Measurements from ENCODE around the gene TH. TPM values are rescaled to one million over a fixed set of nuclear protein-coding genes. Genes with fewer than 3 reads are reported as not detected.

Gene TH
- total RNA-seq, 2 donors from 2014 or later: not detected

DNA sequence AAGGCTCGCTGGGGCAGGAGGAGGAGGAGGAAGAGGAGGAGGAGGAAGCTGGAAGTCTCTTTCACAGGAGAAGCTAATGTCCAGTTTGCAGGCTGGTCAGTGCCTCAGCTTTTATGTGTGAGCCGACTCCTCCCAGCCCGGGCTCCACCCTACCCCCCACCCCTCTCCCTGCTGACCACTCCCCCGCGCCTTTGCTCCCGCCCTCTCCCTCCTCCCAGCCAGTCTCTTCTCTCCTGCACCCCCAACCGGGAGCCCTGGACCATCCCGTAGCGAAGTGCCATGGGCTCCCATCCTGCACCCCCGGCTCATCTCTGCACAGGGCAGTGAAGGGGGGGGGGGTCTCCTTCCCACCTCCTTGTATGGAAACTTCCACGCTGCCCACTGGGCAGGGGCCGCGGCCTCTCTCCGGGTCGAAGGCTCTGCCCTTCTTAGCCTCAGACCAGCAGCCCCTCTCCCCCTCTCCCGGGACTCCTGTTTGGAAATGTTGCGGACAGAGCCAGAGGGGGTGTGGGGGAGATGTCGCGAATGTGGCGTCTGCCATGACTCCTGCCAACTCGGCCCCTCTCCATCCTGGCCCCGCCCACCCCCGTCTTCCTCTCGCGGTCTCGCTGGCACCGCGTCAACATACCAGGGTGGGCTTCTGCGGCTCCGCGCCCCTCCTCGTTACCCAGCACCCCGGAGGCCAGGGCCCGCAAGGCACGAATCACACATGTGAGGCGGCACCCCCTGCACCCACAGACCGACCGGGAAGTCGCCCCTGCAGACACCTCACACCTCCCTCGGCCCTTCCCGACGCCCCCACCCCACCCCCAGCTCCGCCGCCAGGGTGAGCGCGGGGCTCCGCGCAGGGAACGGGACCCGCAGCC, 34.2 kb downstream of the TH start:
- H3K9me3 Mint-ChIP-seq: no peaks in the 10 kb centered on the region
- H3K27ac Mint-ChIP-seq: no peak overlapping the region
- no peaks in the 10 kb centered on the region for H3K36me3 Mint-ChIP-seq (ENCODE audit: low read depth)
- H3K4me3 Mint-ChIP-seq: peak overlapping the region; percentile 52
- Histone ChIP-seq H3K4me1 (ENCODE audit: control insufficient read depth, insufficient read depth, low read length) (no peaks in the 10 kb centered on the region), H3K9me3 (ENCODE audit: control insufficient read depth, low read length) (no peaks in the 10 kb centered on the region), H3K27ac (ENCODE audit: low read depth, low read length) (no peak overlapping the region), H3K9ac (ENCODE audit: extremely low read depth, low read length, poor library complexity, severe bottlenecking) (no peak overlapping the region), H3K27me3 (ENCODE audit: control insufficient read depth, insufficient read depth, low read length, poor library complexity, severe bottlenecking) (peaks cover 86% of the 10 kb centered on the region), H3K4me3 (ENCODE audit: low read length) (peak overlapping the region; percentile 65), H3K36me3 (ENCODE audit: control insufficient read depth, insufficient read depth, low read length) (no peaks in the 10 kb centered on the region)
- no peaks in the 10 kb centered on the region for H3K4me1 Mint-ChIP-seq
- 0 to 1% methylated on average over 2 to 49 of the region's 50 CpGs for WGBS, 2 experiments (ENCODE audit: insufficient coverage in 1 of 2, insufficient read length in 1 of 2)
- H3K27me3 Mint-ChIP-seq (ENCODE audit: insufficient read depth): peaks cover 84% of the 10 kb centered on the region
- TF ChIP-seq, protein P1, sequence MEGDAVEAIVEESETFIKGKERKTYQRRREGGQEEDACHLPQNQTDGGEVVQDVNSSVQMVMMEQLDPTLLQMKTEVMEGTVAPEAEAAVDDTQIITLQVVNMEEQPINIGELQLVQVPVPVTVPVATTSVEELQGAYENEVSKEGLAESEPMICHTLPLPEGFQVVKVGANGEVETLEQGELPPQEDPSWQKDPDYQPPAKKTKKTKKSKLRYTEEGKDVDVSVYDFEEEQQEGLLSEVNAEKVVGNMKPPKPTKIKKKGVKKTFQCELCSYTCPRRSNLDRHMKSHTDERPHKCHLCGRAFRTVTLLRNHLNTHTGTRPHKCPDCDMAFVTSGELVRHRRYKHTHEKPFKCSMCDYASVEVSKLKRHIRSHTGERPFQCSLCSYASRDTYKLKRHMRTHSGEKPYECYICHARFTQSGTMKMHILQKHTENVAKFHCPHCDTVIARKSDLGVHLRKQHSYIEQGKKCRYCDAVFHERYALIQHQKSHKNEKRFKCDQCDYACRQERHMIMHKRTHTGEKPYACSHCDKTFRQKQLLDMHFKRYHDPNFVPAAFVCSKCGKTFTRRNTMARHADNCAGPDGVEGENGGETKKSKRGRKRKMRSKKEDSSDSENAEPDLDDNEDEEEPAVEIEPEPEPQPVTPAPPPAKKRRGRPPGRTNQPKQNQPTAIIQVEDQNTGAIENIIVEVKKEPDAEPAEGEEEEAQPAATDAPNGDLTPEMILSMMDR (conservative IDR thresholded peaks at IDR 0.05): no peak
- peak; percentile 92 for DNase-seq

DNA sequence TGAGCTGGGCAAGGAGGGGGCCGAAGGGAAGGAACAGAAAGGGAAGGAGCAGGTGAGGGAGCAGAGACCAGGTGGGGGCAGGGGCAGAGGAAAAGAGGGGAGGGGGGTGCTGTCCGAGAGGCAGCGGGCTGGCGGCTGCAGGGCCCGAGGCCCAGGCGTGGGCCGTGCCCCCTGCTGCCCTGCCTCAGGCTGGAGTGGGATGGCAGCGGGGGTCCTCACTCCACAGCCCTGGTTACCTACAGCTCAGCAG, 34.7 kb downstream of the TH start:
- H3K4me3 ChIP-seq (ENCODE audit: low read length): no peak overlapping the region
- H3K27ac Mint-ChIP-seq: no peak overlapping the region
- no peak for DNase-seq
- no peak overlapping the region for H3K9ac ChIP-seq (ENCODE audit: extremely low read depth, low read length, poor library complexity, severe bottlenecking)
- H3K4me1 Mint-ChIP-seq: no peaks in the 10 kb centered on the region
- no peaks in the 10 kb centered on the region for H3K9me3 Mint-ChIP-seq
- no peak overlapping the region for H3K27ac ChIP-seq (ENCODE audit: low read depth, low read length)
- H3K36me3 ChIP-seq (ENCODE audit: control insufficient read depth, insufficient read depth, low read length): no peaks in the 10 kb centered on the region
- H3K4me1 ChIP-seq (ENCODE audit: control insufficient read depth, insufficient read depth, low read length): no peaks in the 10 kb centered on the region
- peaks cover 80% of the 10 kb centered on the region for H3K27me3 ChIP-seq (ENCODE audit: control insufficient read depth, insufficient read depth, low read length, poor library complexity, severe bottlenecking)
- H3K27me3 Mint-ChIP-seq (ENCODE audit: insufficient read depth): peaks cover 82% of the 10 kb centered on the region
- TF ChIP-seq, protein P1 (conservative IDR thresholded peaks at IDR 0.05): no peak
- no peaks in the 10 kb centered on the region for H3K9me3 ChIP-seq (ENCODE audit: control insufficient read depth, low read length)
- H3K4me3 Mint-ChIP-seq: peak overlapping the region; percentile 52
- H3K36me3 Mint-ChIP-seq (ENCODE audit: low read depth): no peaks in the 10 kb centered on the region
- 30 to 40% methylated on average over 1 to 8 of the region's 8 CpGs for WGBS, 2 experiments (ENCODE audit: insufficient coverage in 1 of 2, insufficient read length in 1 of 2)

DNA sequence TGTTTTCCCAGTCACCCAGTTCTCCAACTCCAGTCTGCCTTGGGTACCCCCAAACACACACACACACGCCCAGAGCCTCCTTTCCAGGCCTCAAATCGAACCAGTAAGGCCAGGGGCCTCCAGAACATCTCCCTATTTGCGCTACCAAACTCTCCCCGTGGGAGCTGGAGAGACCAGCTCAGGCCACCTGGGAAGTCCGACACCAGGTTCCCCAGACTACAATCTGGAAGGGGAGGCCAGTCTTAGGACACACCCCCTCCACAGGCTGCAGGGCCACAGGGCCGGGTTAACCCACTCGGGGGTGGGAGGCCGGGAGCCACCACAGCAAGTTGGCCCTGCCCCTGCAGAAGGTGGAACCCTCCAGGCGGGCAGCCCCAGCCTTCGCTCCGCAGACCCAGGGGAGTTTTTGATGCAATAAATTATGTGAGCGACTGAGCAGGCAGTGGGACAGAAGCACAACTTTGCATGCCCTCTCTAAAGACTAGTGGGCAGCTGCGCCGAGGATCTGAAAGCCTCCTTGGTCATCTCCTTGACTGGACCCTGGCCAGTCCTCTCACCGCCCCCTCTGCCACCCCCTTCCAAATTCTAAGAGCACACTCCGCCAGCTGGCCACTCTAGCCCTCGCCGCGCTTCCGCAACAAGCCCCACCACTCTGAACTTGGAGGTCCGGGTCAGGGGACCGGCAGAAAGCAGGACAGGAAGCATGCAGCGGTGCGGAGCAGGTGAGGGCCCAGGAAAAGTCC, 35.2 kb downstream of the TH start:
- 73 to 85% methylated on average over 10 to 24 of the region's 24 CpGs for WGBS, 2 experiments (ENCODE audit: insufficient coverage in 1 of 2, insufficient read length in 1 of 2)
- H3K27me3 Mint-ChIP-seq (ENCODE audit: insufficient read depth): peaks cover 81% of the 10 kb centered on the region
- Histone ChIP-seq H3K9ac (ENCODE audit: extremely low read depth, low read length, poor library complexity, severe bottlenecking) (no peak overlapping the region), H3K4me1 (ENCODE audit: control insufficient read depth, insufficient read depth, low read length) (no peaks in the 10 kb centered on the region), H3K9me3 (ENCODE audit: control insufficient read depth, low read length) (no peaks in the 10 kb centered on the region), H3K36me3 (ENCODE audit: control insufficient read depth, insufficient read depth, low read length) (no peaks in the 10 kb centered on the region), H3K4me3 (ENCODE audit: low read length) (no peak overlapping the region), H3K27me3 (ENCODE audit: control insufficient read depth, insufficient read depth, low read length, poor library complexity, severe bottlenecking) (peaks cover 75% of the 10 kb centered on the region), H3K27ac (ENCODE audit: low read depth, low read length) (no peak overlapping the region)
- H3K27ac Mint-ChIP-seq: no peak overlapping the region
- H3K4me1 Mint-ChIP-seq: no peaks in the 10 kb centered on the region
- H3K4me3 Mint-ChIP-seq: peak overlapping the region; percentile 52
- TF ChIP-seq, protein P1 (conservative IDR thresholded peaks at IDR 0.05): no peak
- H3K9me3 Mint-ChIP-seq: no peaks in the 10 kb centered on the region
- H3K36me3 Mint-ChIP-seq (ENCODE audit: low read depth): no peaks in the 10 kb centered on the region
- DNase-seq: no peak
